H1 (cell line): ENCODE results near the gene TACSTD2.

Experiments
- ASH2L ChIP-seq: fragments of 200-600, 300-600 bp; sonication (generic); IDR thresholded peaks from one replicate; pipeline ENCODE4 v1.7.1; 2017; ENCODE audit warnings: low read length
- CBX8 ChIP-seq: fragments of 300-800, 300-1000 bp; sonication (generic); IDR thresholded peaks from 2 replicates; pipeline ENCODE4 v1.7.1; 2016; ENCODE audit warnings: low read depth, low read length, borderline replicate concordance
- CHD2 ChIP-seq: IDR thresholded peaks from 2 replicates; pipeline ENCODE4 v1.6.1; 2012; ENCODE audit warnings: low read length, improper control_type of control experiment
- EZH2 ChIP-seq: fragments of 200-600 bp; sonication (generic); IDR thresholded peaks from 2 replicates; pipeline ENCODE4 v1.7.1; 2012; ENCODE audit warnings: low read depth, mild to moderate bottlenecking, moderate library complexity, low read length, inconsistent platforms; ENCODE audit not compliant: severe bottlenecking
- GTF2F1 ChIP-seq: IDR thresholded peaks from 2 replicates; pipeline ENCODE4 v1.6.1; 2012; ENCODE audit warnings: low read depth, low read length, improper control_type of control experiment, borderline replicate concordance
- POLR2AphosphoS5 ChIP-seq: IDR thresholded peaks from 2 replicates; pipeline ENCODE4 v1.6.1; 2011; ENCODE audit warnings: low read depth, low read length
- RAD21 ChIP-seq, 2 experiments: IDR thresholded peaks in 1 of 2; conservative IDR thresholded peaks in 1 of 2; 2 replicates each; pipeline ENCODE4 v1.6.1; 2011; ENCODE audit warnings: low read depth in 2 of 2, low read length in 2 of 2, improper control_type of control experiment in 1 of 2, inconsistent platforms in 1 of 2, mild to moderate bottlenecking in 1 of 2, moderate library complexity in 1 of 2
- RNF2 ChIP-seq: fragments of 200-900, 300-1000 bp; sonication (generic); IDR thresholded peaks from 2 replicates; pipeline ENCODE4 v1.7.1; 2016; ENCODE audit warnings: borderline replicate concordance, low read depth, mild to moderate bottlenecking, antibody characterized with exemption, low read length; ENCODE audit not compliant: poor library complexity, severe bottlenecking; ENCODE audit errors: missing control alignments
- SAP30 ChIP-seq: fragments of 300-600 bp; sonication (generic); IDR thresholded peaks from 2 replicates; pipeline ENCODE4 v1.7.1; 2012; ENCODE audit warnings: low read length, moderate library complexity, mild to moderate bottlenecking, inconsistent platforms; ENCODE audit not compliant: insufficient read depth, insufficient replicate concordance
- TF ChIP-seq, protein P1 (sequence below), 3 experiments: IDR thresholded peaks; 1 replicate in 2 of 3; 2 replicates in 1 of 3; pipeline versions ENCODE4 v1.5.1 to v1.6.1; 2011; ENCODE audit warnings: low read length in 3 of 3, mild to moderate bottlenecking in 3 of 3, inconsistent platforms in 2 of 3, low read depth in 1 of 3, moderate library complexity in 1 of 3; ENCODE audit not compliant: insufficient read depth in 1 of 3; ENCODE audit errors: control extremely low read depth in 1 of 3
- TF ChIP-seq, protein P2 (sequence below): IDR thresholded peaks from 2 replicates; pipeline ENCODE4 v1.6.1; 2012; ENCODE audit warnings: low read length, inconsistent platforms

- no peak for TF ChIP-seq EZH2
- no peak for TF ChIP-seq ASH2L
- TF ChIP-seq, protein P1, sequence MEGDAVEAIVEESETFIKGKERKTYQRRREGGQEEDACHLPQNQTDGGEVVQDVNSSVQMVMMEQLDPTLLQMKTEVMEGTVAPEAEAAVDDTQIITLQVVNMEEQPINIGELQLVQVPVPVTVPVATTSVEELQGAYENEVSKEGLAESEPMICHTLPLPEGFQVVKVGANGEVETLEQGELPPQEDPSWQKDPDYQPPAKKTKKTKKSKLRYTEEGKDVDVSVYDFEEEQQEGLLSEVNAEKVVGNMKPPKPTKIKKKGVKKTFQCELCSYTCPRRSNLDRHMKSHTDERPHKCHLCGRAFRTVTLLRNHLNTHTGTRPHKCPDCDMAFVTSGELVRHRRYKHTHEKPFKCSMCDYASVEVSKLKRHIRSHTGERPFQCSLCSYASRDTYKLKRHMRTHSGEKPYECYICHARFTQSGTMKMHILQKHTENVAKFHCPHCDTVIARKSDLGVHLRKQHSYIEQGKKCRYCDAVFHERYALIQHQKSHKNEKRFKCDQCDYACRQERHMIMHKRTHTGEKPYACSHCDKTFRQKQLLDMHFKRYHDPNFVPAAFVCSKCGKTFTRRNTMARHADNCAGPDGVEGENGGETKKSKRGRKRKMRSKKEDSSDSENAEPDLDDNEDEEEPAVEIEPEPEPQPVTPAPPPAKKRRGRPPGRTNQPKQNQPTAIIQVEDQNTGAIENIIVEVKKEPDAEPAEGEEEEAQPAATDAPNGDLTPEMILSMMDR (IDR thresholded peaks at IDR 0.05; ENCODE audit: control extremely low read depth in 1 of 3, insufficient read depth in 1 of 3, low read depth in 1 of 3, low read length in 3 of 3): no peak
- TF ChIP-seq POLR2AphosphoS5: no peak
- TF ChIP-seq RAD21 (IDR thresholded peaks at IDR 0.05 in 1 of 2, conservative IDR thresholded peaks at IDR 0.05 in 1 of 2; ENCODE audit: low read depth in 2 of 2, low read length in 2 of 2): no peak
- no peak for TF ChIP-seq CHD2
- TF ChIP-seq GTF2F1: no peak
- TF ChIP-seq RNF2: no peak
- no peak for TF ChIP-seq CBX8
- TF ChIP-seq SAP30: no peak
- TF ChIP-seq, protein P2, sequence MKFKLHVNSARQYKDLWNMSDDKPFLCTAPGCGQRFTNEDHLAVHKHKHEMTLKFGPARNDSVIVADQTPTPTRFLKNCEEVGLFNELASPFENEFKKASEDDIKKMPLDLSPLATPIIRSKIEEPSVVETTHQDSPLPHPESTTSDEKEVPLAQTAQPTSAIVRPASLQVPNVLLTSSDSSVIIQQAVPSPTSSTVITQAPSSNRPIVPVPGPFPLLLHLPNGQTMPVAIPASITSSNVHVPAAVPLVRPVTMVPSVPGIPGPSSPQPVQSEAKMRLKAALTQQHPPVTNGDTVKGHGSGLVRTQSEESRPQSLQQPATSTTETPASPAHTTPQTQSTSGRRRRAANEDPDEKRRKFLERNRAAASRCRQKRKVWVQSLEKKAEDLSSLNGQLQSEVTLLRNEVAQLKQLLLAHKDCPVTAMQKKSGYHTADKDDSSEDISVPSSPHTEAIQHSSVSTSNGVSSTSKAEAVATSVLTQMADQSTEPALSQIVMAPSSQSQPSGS: no peak
Measured at GRCh38 chr1:58571616-58572015, 5.4 kb downstream of the TACSTD2 start.
